Stimulated activated CD8-positive, alpha-beta memory T cell treated with anti-CD3 and anti-CD28 coated beads, Interleukin-12 subunit alpha, Interleukin-12 subunit beta, amount 100 ng/mL, for 4 hours (primary cell): Measurements from ENCODE around the gene TEPSIN.

ENCODE experiments used
- DNase-seq: peaks from one replicate; pipeline ENCODE4 v3.0.0-alpha.2; 2020; ENCODE audit warnings: low read depth

TEPSIN gene

DNA sequence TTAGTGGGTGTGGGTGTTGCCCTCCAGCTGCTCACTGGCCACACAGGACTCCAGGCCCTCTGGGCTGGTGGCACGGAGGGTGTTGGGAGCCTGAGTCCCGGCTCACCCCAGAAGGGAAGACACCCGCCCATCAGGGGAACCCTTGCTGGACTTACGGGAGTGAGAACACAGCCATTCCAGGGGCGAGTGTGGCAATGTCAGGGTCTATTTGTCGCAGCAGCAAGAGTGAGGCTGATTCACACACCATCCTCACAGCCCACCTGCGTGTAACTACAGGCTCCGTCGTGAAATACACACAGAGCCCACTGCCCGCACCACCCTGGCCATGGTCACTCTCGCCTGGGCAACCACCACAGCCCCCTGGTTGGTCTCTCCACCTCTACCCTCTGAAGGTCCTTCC, 55.0 kb downstream of the TEPSIN start:
- DNase-seq = no peak

DNA sequence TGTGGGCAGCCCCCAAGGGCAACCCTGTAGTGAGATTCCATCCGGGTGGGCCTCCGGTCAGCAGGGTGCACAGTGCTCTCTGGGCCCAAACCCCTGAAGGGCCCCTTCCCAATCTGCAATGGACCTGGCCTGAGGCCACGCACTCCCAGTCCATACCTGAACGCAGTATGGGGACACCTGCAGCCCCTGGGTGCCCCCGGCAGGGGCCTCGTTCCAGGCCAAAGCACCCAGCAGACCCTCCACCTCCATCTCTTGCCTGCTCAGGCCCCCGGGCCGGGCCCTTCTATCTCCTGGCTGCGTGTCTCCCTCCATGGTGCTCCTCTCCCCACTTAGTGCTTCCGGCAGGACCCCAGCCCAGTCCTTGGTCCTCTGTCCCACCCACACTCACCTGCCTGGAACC, 55.5 kb downstream of the TEPSIN start:
- DNase-seq = no peak

DNA sequence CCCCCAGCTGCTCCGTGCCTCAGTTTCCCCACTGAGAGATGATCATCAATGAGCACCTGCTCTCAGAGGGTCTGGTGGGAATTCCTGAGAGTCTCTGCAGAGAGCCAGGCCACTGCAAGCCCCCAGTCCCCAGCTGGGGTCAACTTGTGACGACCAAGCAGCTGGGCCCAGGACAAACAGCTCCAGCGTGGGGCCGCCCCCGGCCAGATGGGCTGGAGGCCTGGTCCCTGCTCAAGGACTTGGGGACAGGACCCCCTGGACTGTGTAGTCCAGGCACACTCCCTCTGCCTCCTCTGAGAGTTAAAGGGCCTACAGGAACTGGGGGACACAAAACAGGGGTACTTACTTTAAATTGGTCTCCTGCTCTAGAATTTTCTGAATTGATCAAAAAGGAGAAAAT, 56.3 kb downstream of the TEPSIN start:
- DNase-seq = no peak

DNA sequence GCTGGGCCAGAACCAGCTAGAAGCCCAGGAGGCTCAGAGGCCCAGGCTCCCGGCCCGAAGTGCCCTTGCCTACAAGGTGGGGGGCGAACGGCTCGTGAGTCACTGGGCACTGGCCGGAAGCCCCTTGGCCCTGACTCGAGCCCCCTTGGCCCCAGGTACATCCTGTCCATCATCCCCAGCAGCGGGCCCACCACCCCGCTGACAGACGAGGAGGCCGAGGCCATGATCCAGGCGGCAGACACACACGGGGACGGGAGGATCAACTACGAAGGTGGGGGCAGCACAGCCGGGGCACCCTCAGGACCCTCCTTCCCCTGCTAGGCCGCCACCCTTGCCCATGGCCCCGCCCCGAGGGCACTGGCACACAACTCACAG, 57.1 kb downstream of the TEPSIN start:
- DNase-seq = no peak

- DNase-seq = no peak
Measured at GRCh38 chr17:81180836-81181810, 57.7 kb downstream of the TEPSIN start.

- DNase-seq = no peak
Measured at GRCh38 chr17:81179861-81180260, 59.0 kb downstream of the TEPSIN start.

- no peak for DNase-seq
Measured at GRCh38 chr17:81179220-81179619, 59.6 kb downstream of the TEPSIN start.
